Right renal cortex interstitium (tissue), 3 donors: Measurements from ENCODE around the gene AHNAK. TPM values are rescaled to one million over a fixed set of nuclear protein-coding genes. Genes with fewer than 3 reads are reported as not detected.
"Not testable (repeated sequence)": the region's sequence is repeated elsewhere in the genome, so short reads cannot be mapped to it uniquely, and the experiment has no call there.

Experiments used
- DNase-seq, 3 donors: peaks; one replicate each; pipeline ENCODE4 v3.0.0-alpha.2; 2013; ENCODE audit warnings: low read depth in 3 of 3, low spot score in 2 of 3
- polyA plus RNA-seq, 3 donors: library from polyadenylated mRNA; unstranded; fragments of 120-200 nt; gene quantifications; one replicate each; pipeline ENCODE4 v1.2.1, GENCODE V29; 2013; ENCODE audit not compliant: insufficient read length in 3 of 3

Gene AHNAK, protein sequence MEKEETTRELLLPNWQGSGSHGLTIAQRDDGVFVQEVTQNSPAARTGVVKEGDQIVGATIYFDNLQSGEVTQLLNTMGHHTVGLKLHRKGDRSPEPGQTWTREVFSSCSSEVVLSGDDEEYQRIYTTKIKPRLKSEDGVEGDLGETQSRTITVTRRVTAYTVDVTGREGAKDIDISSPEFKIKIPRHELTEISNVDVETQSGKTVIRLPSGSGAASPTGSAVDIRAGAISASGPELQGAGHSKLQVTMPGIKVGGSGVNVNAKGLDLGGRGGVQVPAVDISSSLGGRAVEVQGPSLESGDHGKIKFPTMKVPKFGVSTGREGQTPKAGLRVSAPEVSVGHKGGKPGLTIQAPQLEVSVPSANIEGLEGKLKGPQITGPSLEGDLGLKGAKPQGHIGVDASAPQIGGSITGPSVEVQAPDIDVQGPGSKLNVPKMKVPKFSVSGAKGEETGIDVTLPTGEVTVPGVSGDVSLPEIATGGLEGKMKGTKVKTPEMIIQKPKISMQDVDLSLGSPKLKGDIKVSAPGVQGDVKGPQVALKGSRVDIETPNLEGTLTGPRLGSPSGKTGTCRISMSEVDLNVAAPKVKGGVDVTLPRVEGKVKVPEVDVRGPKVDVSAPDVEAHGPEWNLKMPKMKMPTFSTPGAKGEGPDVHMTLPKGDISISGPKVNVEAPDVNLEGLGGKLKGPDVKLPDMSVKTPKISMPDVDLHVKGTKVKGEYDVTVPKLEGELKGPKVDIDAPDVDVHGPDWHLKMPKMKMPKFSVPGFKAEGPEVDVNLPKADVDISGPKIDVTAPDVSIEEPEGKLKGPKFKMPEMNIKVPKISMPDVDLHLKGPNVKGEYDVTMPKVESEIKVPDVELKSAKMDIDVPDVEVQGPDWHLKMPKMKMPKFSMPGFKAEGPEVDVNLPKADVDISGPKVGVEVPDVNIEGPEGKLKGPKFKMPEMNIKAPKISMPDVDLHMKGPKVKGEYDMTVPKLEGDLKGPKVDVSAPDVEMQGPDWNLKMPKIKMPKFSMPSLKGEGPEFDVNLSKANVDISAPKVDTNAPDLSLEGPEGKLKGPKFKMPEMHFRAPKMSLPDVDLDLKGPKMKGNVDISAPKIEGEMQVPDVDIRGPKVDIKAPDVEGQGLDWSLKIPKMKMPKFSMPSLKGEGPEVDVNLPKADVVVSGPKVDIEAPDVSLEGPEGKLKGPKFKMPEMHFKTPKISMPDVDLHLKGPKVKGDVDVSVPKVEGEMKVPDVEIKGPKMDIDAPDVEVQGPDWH (N-terminal part only)
- polyA plus RNA-seq = 100 to 1,000 TPM; 204 to 222 (median 220) TPM

DNA sequence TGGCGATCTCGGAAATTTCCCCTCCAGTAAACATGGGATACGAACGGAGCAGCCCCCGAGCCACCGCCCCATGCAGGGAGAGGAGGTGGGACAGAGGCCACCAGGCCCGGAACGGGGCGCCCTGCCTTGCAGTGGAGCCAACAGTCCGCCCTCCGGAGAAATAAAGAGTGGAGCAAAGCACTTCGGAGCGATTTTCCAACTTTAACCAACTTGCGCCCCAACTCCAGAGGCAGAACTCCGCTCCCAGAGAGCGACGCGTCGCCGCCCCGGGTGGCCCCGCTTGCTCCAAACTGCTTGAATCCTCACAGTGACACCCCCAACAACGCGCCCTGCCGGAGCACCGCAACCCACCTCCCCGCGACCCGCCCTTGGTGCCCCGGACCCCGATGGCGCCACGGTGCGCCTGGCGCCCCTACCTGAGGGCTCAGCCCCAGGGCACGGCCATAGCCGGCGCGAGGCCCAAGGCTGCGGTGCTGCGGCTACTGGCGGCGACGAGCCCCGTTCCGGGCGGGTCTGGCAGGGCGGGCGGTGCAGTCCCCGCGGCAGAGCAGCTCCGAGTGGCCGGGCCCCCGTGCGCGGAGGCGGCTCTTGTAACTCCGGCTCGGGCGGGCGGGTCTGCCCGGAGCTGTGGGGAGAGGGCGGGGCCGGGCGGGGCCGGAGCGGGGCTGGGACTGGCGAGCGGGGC is at the start of gene AHNAK:
AHNAK (minus strand) TSS at position 563 of the 685 bp plus-strand sequence. CDS start 10,708 bp downstream, outside the sequence.
- no peak for DNase-seq

DNA sequence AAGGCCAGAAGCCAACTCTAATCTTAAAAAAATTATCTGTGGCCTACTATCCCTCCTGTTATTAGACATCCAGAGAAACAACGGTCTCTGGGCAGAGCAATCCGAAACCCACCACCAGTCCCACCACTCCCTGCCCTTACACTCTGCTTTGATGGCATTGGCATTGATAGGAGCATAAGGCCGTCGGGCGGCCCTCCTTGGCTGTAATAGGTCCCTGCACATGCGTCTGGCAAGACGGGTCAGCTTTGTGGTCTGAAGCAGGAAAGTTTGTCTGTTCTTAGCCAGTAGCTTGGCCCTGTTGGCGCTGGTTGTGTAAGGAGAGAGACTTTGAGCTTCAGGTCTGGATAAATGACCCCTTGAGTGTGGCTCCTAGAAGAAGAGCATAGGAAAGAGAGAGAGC is 48.5 kb upstream of the AHNAK start:
- no peak for DNase-seq

DNA sequence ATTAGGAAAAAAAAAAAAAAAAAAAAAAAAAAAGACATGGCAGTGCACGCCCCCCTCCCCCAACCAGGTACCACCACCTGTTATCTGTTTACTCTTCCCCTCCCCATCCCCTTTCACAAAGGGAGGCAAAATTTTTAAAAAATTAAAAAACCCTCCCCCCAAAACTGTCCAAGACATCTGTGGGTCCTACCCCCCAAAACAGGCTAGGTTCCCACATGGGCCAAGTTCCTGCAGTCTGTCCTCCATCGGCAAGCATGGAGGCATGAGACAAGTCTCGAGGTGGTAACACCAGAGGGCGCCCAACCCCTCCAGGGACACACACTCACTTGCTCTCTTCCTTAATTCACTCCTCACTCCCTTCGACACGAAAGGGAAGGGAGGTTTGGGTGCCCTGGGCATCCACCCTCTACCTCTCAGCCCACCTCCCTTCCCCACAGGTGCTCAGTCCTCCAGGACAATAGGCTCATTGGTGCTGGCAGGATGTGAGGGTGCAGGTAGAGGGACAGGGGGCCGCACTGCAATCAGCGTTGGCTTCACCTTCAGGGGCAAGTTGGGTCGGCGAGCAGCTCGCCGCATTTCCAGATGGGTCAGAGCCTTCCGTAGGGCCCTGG is 46.9 kb upstream of the AHNAK start:
- DNase-seq = no peak

DNA sequence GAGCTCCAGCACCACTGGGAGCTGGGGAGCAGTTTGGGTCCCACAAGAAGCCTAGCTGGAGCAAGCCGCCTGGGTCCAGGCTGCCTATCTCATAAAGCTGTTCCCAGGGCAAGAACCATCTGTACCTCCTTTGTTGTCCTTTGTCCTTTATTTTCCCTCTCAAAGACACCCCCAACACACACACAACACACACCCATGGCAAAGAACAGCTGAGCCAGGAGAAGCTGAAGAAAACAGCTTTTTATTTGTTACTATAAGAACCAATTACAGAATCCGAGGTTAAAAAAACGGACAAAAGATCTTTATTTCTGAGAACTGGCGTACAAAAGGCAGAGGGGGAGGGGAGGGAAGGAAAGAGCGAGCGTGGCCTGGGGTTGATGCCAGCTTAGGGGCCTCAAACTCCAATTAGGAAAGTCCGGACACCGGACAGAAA is 46.4 kb upstream of the AHNAK start:
- DNase-seq = no peak

DNA sequence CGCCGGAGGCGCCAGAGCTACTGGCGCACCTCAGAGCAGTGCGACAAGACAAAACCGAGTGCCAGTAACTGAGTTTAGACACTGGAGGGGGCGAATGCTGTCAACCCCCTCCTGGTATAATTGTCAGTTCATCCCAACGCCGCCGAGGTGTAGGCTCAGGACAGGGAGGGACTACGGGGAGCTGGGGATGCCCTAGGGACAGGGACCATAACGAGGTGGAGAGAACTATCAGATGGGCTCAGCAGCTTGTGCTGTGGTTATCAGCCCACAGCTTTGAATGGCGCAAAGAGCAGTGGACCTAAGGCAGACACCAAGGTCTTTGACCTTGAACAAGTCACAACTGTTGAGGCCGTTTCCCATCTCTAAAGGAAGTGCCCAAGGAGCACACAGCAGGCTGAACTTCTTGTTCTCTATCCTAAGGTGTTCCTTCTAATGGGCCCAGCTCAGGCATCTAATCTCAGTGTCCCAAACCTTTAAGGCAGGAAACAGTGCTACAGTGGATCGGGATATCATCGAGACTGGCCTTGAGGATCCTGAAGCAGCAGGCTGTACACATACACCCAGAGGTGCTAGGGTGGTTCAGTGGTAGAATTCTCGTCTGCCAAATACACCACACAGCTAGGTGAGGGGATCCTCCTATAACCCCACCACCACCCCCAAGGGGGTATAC is 45.7 kb upstream of the AHNAK start:
- DNase-seq = no peak

DNA sequence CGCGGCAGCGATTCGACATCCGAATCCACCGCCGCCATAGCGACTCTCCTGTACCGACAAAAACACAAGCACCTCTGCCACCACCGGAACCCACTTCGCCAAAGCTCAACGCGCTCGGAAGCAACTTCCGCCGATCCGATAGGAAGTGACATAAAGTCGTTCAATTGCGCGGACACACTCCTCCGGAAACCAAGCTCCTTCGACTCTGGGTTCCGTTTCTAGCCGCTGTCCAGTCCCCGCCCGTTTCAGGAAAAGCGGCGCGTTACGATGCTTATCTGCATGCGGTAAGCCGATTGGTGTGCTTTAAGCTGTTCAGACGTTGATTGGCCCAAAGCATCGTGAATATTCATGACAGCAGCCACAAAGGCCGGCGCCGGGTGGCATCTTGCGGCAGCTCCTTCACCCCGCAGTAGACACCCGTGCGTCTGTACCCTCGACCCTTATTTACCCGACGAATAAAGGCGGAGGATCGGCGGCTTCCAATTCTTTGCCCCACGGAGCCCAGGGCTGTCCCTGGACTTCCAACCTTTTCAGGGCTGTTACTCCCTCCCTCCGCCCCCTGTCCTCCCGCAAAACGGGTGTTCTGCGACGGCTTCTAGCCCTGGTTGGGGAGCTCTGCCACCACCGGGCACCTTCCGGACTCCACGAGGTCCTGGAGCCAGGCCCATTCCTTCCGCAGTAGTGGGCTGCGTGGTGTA is 45.0 kb upstream of the AHNAK start, which contains the start of gene TUT1:
TUT1 (minus strand) TSS at position 76 of the 698 bp plus-strand sequence; CDS start at position 38, 38 bp downstream.
- DNase-seq = peak; percentile 95 to 97 (median 97)

DNA sequence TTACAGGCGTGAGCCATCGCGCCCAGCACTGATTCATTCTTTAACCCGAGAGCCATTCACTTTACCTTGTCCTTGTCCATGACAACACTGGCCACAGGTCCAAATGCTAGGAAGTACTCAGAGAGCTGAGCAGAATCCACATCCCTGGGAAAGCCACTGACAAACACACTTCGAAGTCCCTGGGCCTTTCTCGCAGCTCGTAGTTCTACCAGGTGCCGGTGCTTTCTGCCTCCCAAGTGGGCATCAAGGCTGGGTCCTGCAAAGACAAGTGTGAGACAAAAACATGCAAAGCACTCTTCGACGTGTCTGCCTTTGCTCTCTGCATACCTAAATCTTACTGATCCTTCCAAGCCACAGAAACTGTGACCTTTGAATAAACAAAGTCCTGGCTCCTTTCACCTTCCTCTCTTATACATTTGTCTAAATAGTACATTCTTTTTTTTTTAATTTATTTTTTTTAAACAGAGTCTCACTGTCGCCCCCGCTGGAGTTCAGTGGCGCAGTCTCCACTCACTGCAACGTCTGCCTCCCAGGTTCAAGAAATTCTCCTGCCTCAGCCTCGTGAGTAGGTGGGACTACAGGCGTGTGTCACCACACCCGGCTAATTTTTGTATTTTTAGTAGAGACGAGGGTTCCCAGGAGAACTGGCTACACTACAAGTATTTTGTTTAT is 42.5 kb upstream of the AHNAK start:
- no peak for DNase-seq

DNA sequence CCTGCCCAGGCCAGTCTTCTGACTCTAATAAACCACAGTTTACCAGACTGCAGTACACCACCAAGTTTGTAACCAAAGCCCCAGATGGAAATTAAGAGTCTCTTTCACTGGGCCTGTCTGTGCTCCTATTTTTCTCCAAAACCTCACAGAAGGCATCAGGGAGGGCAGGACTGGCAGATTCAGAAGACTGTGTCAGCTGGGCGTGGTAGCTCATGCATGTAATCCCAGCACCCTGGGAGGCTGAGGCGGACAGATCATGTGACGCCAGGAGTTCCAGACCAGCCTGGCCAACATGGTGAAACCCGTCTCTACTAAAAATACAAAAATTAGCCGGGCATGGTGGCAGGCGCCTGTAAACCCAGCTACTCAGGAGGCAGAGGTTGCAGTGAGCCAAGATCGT is 38.8 kb upstream of the AHNAK start:
- not testable (repeated sequence) for DNase-seq

DNA sequence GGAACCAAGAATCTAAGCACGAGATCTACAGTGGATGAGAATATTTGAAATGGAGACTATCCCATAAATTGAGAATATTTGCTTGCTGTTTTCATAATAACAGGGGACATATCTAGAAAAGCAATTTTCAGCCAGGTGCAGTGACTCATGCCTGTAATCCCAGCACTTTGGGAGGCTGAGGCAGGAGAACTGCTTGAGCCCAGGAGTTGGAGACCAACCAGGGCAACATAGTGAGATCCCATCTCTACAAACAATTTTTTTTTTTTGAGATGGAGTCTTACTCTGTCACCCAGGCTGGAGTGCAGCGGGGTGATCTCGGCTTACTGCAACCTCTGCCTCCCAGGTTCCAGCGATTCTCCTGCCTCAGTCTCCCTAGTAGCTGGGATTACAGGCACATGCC is 35.1 kb upstream of the AHNAK start:
- not testable (repeated sequence) for DNase-seq

DNA sequence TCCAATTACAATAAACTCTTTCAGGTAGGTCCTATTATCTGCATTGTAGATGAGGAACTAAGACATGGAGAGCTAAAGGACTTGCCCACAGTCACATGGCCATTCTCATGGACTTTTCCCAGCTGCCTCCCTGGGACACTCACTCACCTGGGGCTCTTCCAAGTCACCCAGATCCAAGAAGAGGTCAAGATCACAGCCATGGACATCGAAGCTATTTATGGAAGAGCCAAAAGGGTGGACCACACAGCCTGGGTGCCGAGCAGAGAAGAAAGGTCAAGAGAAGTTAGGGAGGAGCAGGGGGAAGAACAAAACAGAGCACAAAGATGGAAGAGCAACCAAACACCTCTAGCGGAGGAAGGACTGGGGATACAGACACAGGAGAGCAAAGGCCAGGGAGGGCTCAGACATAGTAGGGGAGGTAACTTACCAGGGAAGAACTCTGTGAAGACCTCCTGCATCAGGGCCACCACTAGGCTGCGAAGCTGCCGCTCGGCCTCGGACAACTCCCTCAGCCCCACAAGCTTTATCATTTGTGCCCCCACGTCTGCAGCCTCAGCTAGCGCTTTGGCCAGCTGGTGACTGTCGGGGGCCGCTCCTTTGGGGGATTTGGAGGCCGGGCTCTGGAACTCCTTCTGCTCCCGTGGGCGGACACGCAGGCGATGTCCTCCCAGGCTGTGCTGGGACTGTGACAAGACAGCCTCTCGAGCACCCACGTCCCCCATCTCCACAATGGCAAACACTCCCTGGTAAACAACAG is 34.5 kb upstream of the AHNAK start:
- no peak for DNase-seq

DNA sequence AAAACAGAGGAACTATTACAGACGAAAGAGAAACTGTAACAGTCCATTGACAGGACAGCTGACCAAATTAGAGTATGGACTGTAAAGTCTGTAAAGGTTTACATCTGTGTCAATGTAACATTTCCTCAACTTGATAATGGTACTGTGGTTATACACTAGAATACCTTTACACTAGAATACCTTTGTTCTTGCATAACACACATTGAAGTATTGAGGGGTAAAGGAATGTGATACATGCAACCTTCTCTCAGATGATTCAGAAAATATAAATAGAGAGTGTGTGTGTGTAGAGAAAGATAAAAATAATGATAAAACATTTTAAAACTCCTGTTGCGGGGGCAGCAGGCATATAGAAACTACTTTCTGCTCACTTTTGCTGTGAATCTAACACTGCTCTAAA is 32.6 kb upstream of the AHNAK start:
- DNase-seq = no peak

DNA sequence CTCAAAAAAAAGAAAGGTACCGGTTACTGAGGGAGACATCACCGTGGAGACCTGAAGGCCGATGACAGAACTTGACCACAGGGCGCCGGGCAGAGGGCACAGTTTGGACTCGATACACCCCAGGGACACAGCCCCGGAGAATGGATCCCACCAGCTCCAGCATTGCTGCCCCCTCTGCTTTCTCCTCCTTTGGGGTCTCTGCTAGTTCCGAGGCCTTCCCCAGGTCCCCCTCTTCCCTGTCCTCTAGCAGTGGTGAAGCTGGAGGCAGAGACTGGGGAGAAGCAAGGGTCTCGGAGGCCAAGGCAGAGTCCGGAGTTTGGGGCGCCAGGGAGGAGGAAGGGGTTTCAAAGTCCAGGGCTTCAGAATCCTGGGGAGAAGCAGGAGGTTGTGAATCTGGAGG is 31.9 kb upstream of the AHNAK start:
- no peak for DNase-seq

DNA sequence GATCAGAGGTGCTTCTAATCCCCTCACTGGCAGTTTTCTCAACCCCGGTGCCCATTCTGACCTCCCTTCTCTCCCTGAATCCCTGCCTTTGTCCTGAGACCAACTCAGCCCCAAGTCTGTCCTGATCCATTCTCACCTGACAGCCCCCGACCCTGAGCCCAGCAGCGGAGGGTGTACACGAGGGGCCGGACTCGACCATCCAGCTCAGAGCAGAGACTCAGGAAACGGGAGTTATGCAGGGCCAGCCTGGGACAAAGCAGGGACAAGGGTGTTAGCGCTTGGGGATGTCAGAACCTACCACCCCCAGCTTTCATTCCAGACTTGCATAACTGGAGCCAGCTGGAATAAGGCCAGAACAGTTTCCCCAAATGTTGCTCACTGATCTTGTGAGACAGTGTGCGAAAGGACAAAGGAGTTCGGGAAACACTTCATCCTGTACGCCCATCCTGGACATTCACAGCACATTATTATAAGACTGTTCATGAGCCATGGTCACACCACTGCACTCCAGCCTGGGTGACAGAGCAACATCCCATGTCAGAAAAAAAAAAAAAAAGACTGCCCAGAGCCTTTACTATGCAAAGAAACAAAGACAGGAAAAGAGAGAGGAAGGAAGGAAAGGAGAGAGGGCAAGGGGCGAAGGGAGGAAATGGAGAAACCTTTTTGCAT is 30.6 kb upstream of the AHNAK start:
- DNase-seq = no peak

DNA sequence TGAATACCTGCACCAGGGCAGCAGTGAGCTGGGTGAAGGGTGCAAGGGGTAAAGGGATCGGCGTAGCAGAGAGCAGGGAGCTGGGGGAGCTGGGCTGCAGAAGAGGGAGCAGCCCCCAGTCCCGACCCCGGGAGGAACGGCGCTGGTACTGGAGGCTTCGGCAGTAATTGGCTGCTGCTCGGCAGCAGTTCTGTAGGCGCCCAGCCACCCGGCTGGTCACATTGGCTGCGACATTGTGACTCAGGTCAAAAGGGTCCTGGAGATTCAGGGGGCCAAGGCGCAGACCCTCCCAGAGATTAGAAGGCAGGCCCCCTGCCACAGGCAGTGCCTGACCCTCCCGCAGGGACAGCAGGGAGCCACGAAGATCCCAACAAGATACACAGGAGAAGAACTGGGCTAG is 29.2 kb upstream of the AHNAK start:
- DNase-seq = no peak

DNA sequence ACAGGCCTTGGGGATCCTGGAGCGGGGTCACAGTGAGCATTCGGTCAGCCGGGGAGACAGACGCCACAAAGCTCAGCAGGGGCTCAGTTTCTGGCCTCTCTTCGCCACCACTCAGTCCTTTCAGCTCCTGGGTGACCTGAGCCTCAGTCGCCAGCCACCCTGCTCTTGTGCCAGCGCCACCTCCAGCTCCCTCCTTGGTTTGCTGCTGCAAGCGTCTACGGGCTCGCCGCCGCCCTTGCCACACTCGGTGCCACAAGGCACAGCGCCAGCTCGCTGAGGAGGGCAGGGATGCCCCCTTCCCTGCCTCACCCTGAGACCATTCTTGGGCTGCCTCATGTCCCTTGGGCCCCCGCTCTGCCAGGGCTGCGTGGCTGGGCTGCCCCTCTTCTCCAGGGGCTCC is 28.6 kb upstream of the AHNAK start:
- no peak for DNase-seq

DNA sequence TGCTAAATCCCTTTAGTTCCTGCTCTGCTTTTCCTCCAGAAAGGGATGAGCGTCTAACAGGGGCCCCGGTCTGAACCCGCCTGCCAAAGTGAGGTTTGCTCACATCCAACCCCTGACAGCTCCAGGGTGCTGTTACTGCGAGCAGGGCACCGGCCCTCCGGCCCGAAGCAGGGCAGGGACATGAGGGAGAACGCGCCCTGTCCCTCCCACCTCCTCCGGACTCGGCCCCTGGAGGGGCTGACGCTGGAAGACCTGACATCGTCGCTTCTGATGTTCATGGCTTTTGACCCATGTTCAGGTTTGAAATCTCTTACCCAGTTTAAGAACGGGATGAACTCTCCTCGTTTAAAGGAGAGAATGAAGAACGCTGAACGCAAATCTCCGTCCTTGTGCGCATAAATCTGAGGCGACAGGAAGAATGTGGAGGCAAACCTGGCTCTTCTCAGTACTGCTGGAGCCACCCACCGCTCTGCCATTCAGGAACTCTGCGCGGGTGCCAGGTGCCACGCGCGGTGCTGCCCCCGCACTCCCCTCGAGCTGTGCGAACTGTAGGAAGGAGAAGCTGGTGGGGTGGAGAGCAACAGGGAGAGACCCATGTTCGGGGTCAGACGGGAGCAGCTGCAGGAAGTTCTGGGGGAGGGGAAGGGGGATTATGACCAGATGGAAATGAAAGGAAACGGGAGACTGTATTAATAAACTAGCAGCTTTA is 27.9 kb upstream of the AHNAK start:
- no peak for DNase-seq
